Measurements from ENCODE around the gene CYP26C1.

The CYP26C1 gene

DNA sequence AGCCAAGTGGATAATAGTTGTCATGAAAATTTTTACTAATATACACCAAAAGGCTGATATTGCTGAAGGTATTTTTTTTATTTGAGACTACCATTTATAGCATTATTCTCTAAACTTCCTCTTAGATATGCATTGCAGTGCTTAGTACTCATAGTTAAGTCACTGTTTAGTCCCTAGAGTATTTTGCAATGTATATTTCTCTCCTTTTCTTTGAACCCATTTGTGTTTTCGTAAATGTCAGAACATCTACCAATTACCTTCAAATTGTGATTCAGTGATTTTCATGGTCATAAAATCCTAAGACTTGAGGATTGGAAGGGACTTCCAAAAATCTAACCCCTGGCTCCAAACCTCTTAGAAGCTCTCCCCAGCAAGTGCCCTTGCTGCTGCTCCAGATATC lies 21.5 kb upstream of the CYP26C1 start:
- Histone ChIP-seq H3K27me3 (ENCODE audit: insufficient read depth, poor library complexity, severe bottlenecking) (no peaks in the 10 kb centered on the region), H3K27ac (replicated peaks) (no peak overlapping the region), H3K4me3 (replicated peaks; ENCODE audit: insufficient read depth, low read length) (no peak overlapping the region)
- no peak for TF ChIP-seq GABPA (IDR thresholded peaks at IDR 0.05; ENCODE audit: low read depth)
- no peak for TF ChIP-seq SPI1 (IDR thresholded peaks at IDR 0.05; ENCODE audit: borderline replicate concordance, low read depth)
- TF ChIP-seq, protein P1, sequence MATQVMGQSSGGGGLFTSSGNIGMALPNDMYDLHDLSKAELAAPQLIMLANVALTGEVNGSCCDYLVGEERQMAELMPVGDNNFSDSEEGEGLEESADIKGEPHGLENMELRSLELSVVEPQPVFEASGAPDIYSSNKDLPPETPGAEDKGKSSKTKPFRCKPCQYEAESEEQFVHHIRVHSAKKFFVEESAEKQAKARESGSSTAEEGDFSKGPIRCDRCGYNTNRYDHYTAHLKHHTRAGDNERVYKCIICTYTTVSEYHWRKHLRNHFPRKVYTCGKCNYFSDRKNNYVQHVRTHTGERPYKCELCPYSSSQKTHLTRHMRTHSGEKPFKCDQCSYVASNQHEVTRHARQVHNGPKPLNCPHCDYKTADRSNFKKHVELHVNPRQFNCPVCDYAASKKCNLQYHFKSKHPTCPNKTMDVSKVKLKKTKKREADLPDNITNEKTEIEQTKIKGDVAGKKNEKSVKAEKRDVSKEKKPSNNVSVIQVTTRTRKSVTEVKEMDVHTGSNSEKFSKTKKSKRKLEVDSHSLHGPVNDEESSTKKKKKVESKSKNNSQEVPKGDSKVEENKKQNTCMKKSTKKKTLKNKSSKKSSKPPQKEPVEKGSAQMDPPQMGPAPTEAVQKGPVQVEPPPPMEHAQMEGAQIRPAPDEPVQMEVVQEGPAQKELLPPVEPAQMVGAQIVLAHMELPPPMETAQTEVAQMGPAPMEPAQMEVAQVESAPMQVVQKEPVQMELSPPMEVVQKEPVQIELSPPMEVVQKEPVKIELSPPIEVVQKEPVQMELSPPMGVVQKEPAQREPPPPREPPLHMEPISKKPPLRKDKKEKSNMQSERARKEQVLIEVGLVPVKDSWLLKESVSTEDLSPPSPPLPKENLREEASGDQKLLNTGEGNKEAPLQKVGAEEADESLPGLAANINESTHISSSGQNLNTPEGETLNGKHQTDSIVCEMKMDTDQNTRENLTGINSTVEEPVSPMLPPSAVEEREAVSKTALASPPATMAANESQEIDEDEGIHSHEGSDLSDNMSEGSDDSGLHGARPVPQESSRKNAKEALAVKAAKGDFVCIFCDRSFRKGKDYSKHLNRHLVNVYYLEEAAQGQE (IDR thresholded peaks at IDR 0.05; ENCODE audit: insufficient replicate concordance, low read depth) = no peak
- no peak for TF ChIP-seq POLR2AphosphoS5 (IDR thresholded peaks at IDR 0.05; ENCODE audit: low read depth)
- TF ChIP-seq CTCF (IDR thresholded peaks at IDR 0.05; ENCODE audit: insufficient read depth, low read length) = no peak
- no peak for DNase-seq (ENCODE audit: low read depth in 1 of 2, low spot score in 1 of 2)

DNA sequence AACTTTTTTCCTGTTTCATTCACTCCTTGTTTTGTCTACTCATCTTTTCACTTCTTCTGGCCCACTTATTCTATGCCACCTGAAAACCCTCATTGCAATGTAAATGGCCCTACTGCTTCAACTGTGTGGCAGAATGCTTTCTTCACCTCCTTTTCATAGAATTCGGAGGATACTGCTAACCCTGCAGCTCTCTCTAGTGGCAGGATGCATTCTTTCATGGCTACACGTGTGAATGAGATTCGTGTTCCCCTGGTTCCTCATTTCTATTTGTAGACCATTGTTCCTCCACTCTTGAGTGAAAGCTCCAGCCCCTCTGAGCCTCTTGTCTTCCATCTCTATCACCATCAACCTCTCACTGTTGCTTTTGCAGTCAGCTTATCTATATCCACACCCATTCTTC lies 20.9 kb upstream of the CYP26C1 start:
- DNase-seq (ENCODE audit: low read depth in 1 of 2, low spot score in 1 of 2) = peak in 1 of 2 experiments; percentile 61
- Histone ChIP-seq H3K27ac (replicated peaks) (no peak overlapping the region), H3K27me3 (ENCODE audit: insufficient read depth, poor library complexity, severe bottlenecking) (no peaks in the 10 kb centered on the region), H3K4me3 (replicated peaks; ENCODE audit: insufficient read depth, low read length) (no peak overlapping the region)
- TF ChIP-seq GABPA (IDR thresholded peaks at IDR 0.05; ENCODE audit: low read depth) (no peak), SPI1 (IDR thresholded peaks at IDR 0.05; ENCODE audit: borderline replicate concordance, low read depth) (peak; percentile 59; the same call in 1 of the 2 replicates), CTCF (IDR thresholded peaks at IDR 0.05; ENCODE audit: insufficient read depth, low read length) (peak; percentile 57)

DNA sequence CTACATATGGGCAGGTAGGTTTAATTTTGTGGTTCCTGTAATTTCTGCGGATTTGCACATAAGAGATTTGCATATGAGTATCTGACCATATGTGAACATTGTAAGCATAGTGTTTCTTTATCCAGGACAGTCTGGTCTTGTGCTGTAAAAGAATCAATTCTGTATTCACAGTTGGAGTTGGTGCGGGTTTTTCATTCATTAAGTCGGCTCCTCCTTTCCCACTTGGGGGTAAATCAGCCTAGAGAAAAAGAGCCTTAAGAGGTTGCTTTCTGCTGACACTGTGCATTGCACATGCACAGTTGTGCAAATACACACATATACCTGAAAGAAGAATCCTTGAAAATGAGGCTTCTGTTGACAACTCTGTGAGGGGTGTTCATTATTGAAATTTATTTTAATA lies 6.1 kb upstream of the CYP26C1 start:
- Histone ChIP-seq H3K27me3 (ENCODE audit: insufficient read depth, poor library complexity, severe bottlenecking) (no peaks in the 10 kb centered on the region), H3K4me3 (replicated peaks; ENCODE audit: insufficient read depth, low read length) (no peak overlapping the region), H3K27ac (replicated peaks) (no peak overlapping the region)
- no peak for DNase-seq (ENCODE audit: low read depth in 1 of 2, low spot score in 1 of 2)
- TF ChIP-seq POLR2AphosphoS5 (IDR thresholded peaks at IDR 0.05; ENCODE audit: low read depth) = no peak
- no peak for TF ChIP-seq CTCF (IDR thresholded peaks at IDR 0.05; ENCODE audit: insufficient read depth, low read length)
- no peak for TF ChIP-seq GABPA (IDR thresholded peaks at IDR 0.05; ENCODE audit: low read depth)
- TF ChIP-seq, protein P1 (IDR thresholded peaks at IDR 0.05; ENCODE audit: insufficient replicate concordance, low read depth) = no peak
- TF ChIP-seq SPI1 (IDR thresholded peaks at IDR 0.05; ENCODE audit: borderline replicate concordance, low read depth) = no peak

GRCh38 chr10:93058139-93058538 lies 2.5 kb upstream of the CYP26C1 start:
- TF ChIP-seq SPI1 (IDR thresholded peaks at IDR 0.05; ENCODE audit: borderline replicate concordance, low read depth) (no peak), GABPA (IDR thresholded peaks at IDR 0.05; ENCODE audit: low read depth) (no peak), POLR2AphosphoS5 (IDR thresholded peaks at IDR 0.05; ENCODE audit: low read depth) (no peak), CTCF (IDR thresholded peaks at IDR 0.05; ENCODE audit: insufficient read depth, low read length) (no peak)
- TF ChIP-seq, protein P1 (IDR thresholded peaks at IDR 0.05; ENCODE audit: insufficient replicate concordance, low read depth) = no peak
- Histone ChIP-seq H3K4me3 (replicated peaks; ENCODE audit: insufficient read depth, low read length) (no peak overlapping the region), H3K27me3 (ENCODE audit: insufficient read depth, poor library complexity, severe bottlenecking) (peaks cover 12% of the 10 kb centered on the region), H3K27ac (replicated peaks) (no peak overlapping the region)
- no peak for DNase-seq (ENCODE audit: low read depth in 1 of 2, low spot score in 1 of 2)
